ENCODE measurements around the gene CREB3L1.

The CREB3L1 gene

DNA sequence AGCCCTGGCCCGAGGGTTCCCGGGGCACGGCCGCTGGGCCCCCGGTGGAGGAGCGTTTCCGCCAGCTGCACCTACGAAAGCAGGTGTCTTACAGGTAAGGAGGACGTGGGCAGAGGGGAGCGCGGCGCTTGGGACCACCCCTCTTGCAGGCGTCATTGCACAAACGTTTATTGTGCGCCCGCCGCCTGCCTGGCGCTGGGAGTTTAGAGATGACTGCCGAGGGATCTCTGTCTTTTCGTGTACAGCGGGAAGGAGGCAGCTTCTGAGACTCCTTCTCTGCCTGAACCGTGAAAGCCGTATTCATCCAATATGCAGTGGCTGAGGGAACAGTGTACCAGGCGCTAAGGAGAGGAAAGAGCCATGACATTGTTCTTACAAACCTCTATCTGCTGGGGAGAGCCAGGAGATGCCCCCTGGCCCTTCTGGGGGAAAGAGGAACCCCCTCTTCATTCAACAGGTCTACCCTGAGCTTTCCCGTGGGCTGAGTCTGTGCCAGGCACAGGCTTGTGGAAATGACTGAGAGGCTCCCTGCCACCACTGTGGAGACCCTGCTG, 56.0 kb downstream of the CREB3L1 start:
- CTCF ChIA-PET, result interaction anchor here (0.5 kb wide), 1 partner anchor 188 kb away, joined by 3 read pairs; no protein-coding TSS in a partner anchor
- DNase-seq (ENCODE audit: low spot score), result no peak
- no peak overlapping the region for H3K27ac ChIP-seq
- POLR2A ChIA-PET (ENCODE audit: low non-redundant PET), result interaction anchor here (1.0 kb wide), 1 partner anchor 9 kb away, joined by 4 read pairs; no protein-coding TSS in a partner anchor
- TF ChIP-seq CTCF (conservative IDR thresholded peaks at IDR 0.05; ENCODE audit: low read depth), result no peak

DNA sequence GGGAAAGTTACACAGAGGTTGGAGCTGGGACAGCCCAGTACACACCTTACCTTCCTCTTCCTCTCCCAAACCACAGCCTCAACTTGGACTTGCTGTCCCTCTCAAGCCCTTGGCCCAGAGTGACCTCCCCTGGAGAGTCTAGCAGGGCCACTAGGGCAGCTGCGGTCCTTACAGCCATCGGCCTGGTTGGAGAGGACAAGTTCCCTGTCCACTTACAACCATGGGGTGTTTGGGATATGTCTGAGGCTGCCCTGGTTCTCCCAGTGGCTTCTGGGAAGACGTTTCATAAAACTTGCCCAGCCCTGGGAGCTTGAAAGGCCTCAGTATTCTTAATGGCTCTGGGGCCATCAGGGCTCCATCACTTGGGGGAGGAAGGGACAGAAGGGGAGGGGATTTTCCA, 56.7 kb downstream of the CREB3L1 start:
- H3K27ac ChIP-seq, result no peak overlapping the region
- ChIA-PET POLR2A (ENCODE audit: low non-redundant PET) (no interaction called here), CTCF (no interaction called here)
- DNase-seq (ENCODE audit: low spot score), result no peak
- no peak for TF ChIP-seq CTCF (conservative IDR thresholded peaks at IDR 0.05; ENCODE audit: low read depth)

DNA sequence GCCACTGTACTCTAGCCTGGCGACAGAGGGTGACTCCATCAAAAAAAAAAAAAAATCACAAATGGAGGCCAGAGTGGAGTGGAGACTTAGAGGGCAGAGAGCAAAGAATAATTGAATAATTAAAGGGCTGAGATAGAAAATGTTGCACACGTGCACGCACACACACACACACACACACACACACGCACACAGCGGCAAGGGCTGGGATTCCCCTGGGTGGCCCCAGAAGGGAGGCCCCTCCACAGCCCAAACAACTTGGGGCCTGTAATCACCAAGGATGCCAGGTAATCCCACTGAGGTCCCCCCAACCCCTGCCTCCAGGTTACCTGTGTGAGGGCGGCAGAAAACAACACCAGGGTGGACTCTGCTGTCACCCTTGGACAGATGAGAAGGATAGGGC, 57.8 kb downstream of the CREB3L1 start:
- no peak for TF ChIP-seq CTCF (conservative IDR thresholded peaks at IDR 0.05; ENCODE audit: low read depth)
- ChIA-PET CTCF (interaction anchor here (0.6 kb wide), 1 partner anchor 173 kb away, joined by 4 read pairs; no protein-coding TSS in a partner anchor), POLR2A (ENCODE audit: low non-redundant PET) (interaction anchor here (0.7 kb wide), 1 partner anchor 15 kb away, joined by 4 read pairs; no protein-coding TSS in a partner anchor)
- H3K27ac ChIP-seq, result no peak overlapping the region
- DNase-seq (ENCODE audit: low spot score), result no peak

DNA sequence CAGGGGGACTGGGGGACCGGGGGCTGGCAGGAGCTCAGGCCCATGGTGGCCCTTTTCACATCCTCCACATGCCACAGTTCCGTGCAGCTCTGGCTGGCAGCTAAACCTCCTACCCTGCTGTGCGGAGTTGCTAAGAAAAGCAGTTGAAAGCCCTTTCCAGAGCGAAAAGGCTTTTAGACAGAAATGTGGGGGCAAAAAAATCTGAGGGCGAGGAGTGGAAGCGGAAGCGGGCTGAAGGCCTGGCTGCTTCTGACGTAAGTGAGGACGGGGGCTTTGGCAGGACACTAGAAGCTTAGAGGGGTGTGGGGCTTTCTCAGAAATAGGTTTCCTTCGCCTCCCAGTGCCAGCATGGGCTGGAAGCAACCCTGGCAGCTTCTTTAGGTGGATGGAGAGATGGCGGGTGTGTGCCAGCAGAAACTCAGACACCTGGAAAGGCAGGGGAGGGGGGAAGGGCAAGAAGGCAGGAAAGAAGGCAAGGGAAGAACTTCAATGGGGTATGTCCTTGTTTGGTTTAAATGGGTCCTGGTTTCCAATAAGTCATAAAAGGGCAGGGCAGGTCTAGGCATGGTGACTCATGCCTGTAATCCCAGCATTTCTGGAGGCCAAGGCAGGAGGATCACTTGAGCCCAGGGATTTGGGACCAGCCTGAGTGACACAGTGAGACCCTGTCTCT, 58.6 kb downstream of the CREB3L1 start:
- ChIA-PET CTCF (no interaction called here), POLR2A (ENCODE audit: low non-redundant PET) (no interaction called here)
- no peak for TF ChIP-seq CTCF (conservative IDR thresholded peaks at IDR 0.05; ENCODE audit: low read depth)
- no peak for DNase-seq (ENCODE audit: low spot score)
- no peak overlapping the region for H3K27ac ChIP-seq

DNA sequence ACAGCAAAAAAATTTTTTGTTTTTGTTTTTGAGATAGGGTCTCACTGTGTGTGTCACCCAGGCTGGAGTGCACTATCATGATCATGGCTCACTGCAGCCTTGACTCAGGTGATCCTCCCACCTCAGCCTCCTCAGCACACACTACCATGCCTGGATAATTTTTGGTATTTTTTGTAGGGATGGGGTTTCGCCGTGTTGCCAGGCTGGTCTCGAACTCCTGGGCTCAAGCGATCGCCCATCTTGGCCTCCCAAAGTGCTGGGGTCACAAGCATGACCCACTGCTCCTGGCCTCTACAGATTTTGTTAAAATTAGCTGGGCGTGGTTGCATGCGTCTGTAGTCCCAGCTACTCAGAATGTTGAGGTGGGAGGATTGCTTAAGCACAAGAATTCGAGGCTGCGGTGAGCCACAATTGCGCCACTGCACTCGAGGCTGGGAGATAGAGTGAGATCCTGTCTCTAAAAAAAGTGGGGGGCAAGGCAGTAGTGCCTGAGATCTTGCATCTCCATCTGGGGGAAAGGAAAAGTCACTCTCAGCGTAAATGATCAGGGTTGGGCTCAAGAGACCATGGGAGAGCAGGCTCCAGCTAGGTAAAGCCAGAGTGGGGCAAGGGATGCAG, 59.2 kb downstream of the CREB3L1 start:
- CTCF ChIA-PET, result no interaction called here
- no peak for DNase-seq (ENCODE audit: low spot score)
- no peak overlapping the region for H3K27ac ChIP-seq
- no peak for TF ChIP-seq CTCF (conservative IDR thresholded peaks at IDR 0.05; ENCODE audit: low read depth)
- POLR2A ChIA-PET (ENCODE audit: low non-redundant PET), result no interaction called here

DNA sequence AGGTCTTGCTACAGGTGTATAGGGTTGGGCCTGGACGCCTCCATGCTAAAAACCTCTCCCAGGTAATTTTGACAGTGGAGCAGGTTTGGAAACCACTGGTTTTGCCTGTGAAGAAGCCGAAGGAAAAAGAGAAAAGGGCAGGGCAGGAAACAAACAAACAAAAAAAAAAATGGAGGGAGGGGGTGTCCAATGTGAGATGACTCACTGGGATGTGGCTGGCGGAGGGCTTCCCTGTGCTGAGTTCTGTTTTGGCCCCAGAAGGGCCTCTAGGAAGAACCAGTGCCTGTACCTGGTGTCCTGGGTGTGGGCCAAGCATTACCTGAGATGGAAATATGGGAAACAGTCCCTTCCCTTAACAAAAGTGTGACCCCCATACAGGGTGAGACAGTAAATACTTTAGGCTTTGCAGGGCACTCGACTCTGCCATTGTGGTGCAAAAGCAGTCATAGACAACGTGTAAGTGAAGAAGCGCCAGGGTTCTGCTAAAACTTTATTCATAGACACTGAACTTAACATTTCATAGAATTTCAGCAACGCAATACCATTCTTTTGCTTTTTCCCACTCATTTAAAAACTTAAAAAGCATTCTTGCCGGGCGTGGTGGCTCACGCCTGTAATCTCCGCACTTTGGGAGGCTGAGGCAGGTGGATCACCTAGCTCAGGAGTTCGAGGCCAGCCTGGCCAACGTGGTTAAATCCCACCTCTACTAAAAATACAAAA, 60.3 kb downstream of the CREB3L1 start:
- ChIA-PET POLR2A (ENCODE audit: low non-redundant PET) (interaction anchor here (0.7 kb wide), 1 partner anchor 45 kb away, joined by 7 read pairs; no protein-coding TSS in a partner anchor), CTCF (no interaction called here)
- no peak overlapping the region for H3K27ac ChIP-seq
- no peak for TF ChIP-seq CTCF (conservative IDR thresholded peaks at IDR 0.05; ENCODE audit: low read depth)
- no peak for DNase-seq (ENCODE audit: low spot score)
